HPDE6-E6E7 (cell line): Measurements from ENCODE around the gene ZBED5.
"Not testable (repeated sequence)": the region's sequence is repeated elsewhere in the genome, so short reads cannot be mapped to it uniquely, and the experiment has no call there.

Experiments
- DNase-seq: peaks from one replicate; pipeline ENCODE4 v3.0.0; 2011; ENCODE audit warnings: missing footprints; ENCODE audit errors: extremely low spot score

ZBED5 gene

GRCh38 chr11:10857709-10858438, at the start of gene ZBED5:
Gene ZBED5 (minus strand): TSS chr11:10858053. CDS start chr11:10854945, 3,108 bp downstream.
- peak; percentile 87 for DNase-seq

GRCh38 chr11:10906521-10906920, 48.7 kb upstream of the ZBED5 start:
- no peak for DNase-seq

GRCh38 chr11:10902301-10903063, 44.6 kb upstream of the ZBED5 start:
- no peak for DNase-seq

GRCh38 chr11:10900681-10901415, 43.0 kb upstream of the ZBED5 start:
- peak; percentile 56 for DNase-seq

GRCh38 chr11:10899121-10899830, 41.4 kb upstream of the ZBED5 start:
- peak; percentile 91 for DNase-seq

- no peak for DNase-seq
Observed at GRCh38 chr11:10898763-10899025, 40.8 kb upstream of the ZBED5 start.

GRCh38 chr11:10898003-10898762, 40.3 kb upstream of the ZBED5 start:
- DNase-seq = no peak

- no peak for DNase-seq
Observed at GRCh38 chr11:10897150-10897549, 39.3 kb upstream of the ZBED5 start.

GRCh38 chr11:10896493-10896892, 38.6 kb upstream of the ZBED5 start:
- no peak for DNase-seq

GRCh38 chr11:10895285-10895684, 37.4 kb upstream of the ZBED5 start:
- DNase-seq = no peak

- DNase-seq = no peak
Observed at GRCh38 chr11:10894666-10895065, 36.8 kb upstream of the ZBED5 start.

- DNase-seq = no peak
Observed at GRCh38 chr11:10893714-10894151, 35.9 kb upstream of the ZBED5 start.

GRCh38 chr11:10892250-10892649, 34.4 kb upstream of the ZBED5 start:
- DNase-seq = no peak

- no peak for DNase-seq
Observed at GRCh38 chr11:10891151-10891720, 33.4 kb upstream of the ZBED5 start.

GRCh38 chr11:10890083-10890482, 32.2 kb upstream of the ZBED5 start:
- DNase-seq = not testable (repeated sequence)

GRCh38 chr11:10887307-10887706, 29.5 kb upstream of the ZBED5 start:
- no peak for DNase-seq

GRCh38 chr11:10886652-10887250, 28.9 kb upstream of the ZBED5 start:
- no peak for DNase-seq

GRCh38 chr11:10885703-10886363, 28.0 kb upstream of the ZBED5 start:
- DNase-seq = no peak

GRCh38 chr11:10884292-10884691, 26.4 kb upstream of the ZBED5 start:
- not testable (repeated sequence) for DNase-seq

- DNase-seq = no peak
Observed at GRCh38 chr11:10881892-10882291, 24.0 kb upstream of the ZBED5 start.
